HepG2 (cell line): ENCODE measurements around the gene CS. TPM values are rescaled to one million over a fixed set of nuclear protein-coding genes. Genes with fewer than 3 reads are reported as not detected.

Experiments used
- AGO2 ChIP-seq: fragments of 200-400 bp; formaldehyde crosslinking; optimal IDR thresholded peaks from 2 replicates; pipeline ENCODE3; 2017; ENCODE audit warnings: mild to moderate bottlenecking, low read depth, low read length, moderate library complexity
- CREB1 ChIP-seq, 2 experiments: fragments of 450-650 bp in 1 of 2; IDR thresholded peaks; 2 replicates each; pipeline ENCODE4 v1.6.1; 2016 to 2017; ENCODE audit warnings: control low read depth in 1 of 2, mild to moderate bottlenecking in 1 of 2, missing compliant biosample characterization in 1 of 2, missing genetic modification characterization in 1 of 2
- DNMT1 ChIP-seq: sonication (generic); formaldehyde crosslinking; IDR thresholded peaks from 2 replicates; pipeline ENCODE4 v1.5.1; 2020; ENCODE audit warnings: mild to moderate bottlenecking, missing genetic modification reagents
- KDM2A ChIP-seq: sonication (generic); formaldehyde crosslinking; IDR thresholded peaks from 2 replicates; pipeline ENCODE4 v1.4.0; 2020; ENCODE audit warnings: low read depth, missing genetic modification reagents, borderline replicate concordance
- KIAA2018 ChIP-seq: sonication (generic); formaldehyde crosslinking; IDR thresholded peaks from 2 replicates; pipeline ENCODE4 v1.5.0; 2020; ENCODE audit warnings: mild to moderate bottlenecking, missing genetic modification reagents, borderline replicate concordance
- NKX3-1 ChIP-seq: sonication (generic); formaldehyde crosslinking; IDR thresholded peaks from 2 replicates; pipeline ENCODE4 v1.5.0; 2020; ENCODE audit warnings: missing genetic modification reagents
- PAXIP1 ChIP-seq: sonication (generic); formaldehyde crosslinking; conservative IDR thresholded peaks from 2 replicates; pipeline ENCODE4 v1.4.0; 2020; ENCODE audit warnings: mild to moderate bottlenecking, missing genetic modification reagents, moderate library complexity
- PRDM4 ChIP-seq: sonication (generic); formaldehyde crosslinking; IDR thresholded peaks from 2 replicates; pipeline ENCODE4 v1.9.0; 2021; ENCODE audit warnings: missing genetic modification reagents, borderline replicate concordance
- SP5 ChIP-seq: IDR thresholded peaks from 2 replicates; pipeline ENCODE4 v1.6.1; 2016; ENCODE audit warnings: low read depth, borderline replicate concordance
- U2AF1 ChIP-seq: fragments of 200-400 bp; formaldehyde crosslinking; optimal IDR thresholded peaks from 2 replicates; pipeline ENCODE3; 2017; ENCODE audit warnings: mild to moderate bottlenecking, low read depth, low read length
- U2AF2 ChIP-seq: fragments of 200-400 bp; formaldehyde crosslinking; IDR thresholded peaks from 2 replicates; pipeline ENCODE4 v1.6.1; 2017; ENCODE audit warnings: low read depth, mild to moderate bottlenecking, low read length
- ZNF562 ChIP-seq: sonication (generic); formaldehyde crosslinking; IDR thresholded peaks from 2 replicates; pipeline ENCODE4 v1.8.0; 2022; ENCODE audit warnings: missing genetic modification reagents, borderline replicate concordance
- ZNF644 ChIP-seq: IDR thresholded peaks from 2 replicates; pipeline ENCODE4 v1.6.1; 2016; ENCODE audit warnings: low read depth
- ZNF879 ChIP-seq: sonication (generic); formaldehyde crosslinking; IDR thresholded peaks from 2 replicates; pipeline ENCODE4 v1.8.1; 2023; ENCODE audit warnings: missing genetic modification reagents
- polyA plus RNA-seq, 8 experiments: library from polyadenylated mRNA; depleted of rRNA in 3 of 8; stranded (reverse) in 7 of 8; unstranded in 1 of 8; fragments of >200 nt; fragmentation: Illumina TruSeq in 4 of 8; extraction: Trizol in 4 of 8; gene quantifications; 2 replicates each; pipeline versions ENCODE4 v1.2.1 to v1.2.3, GENCODE V29; 2011 to 2016; ENCODE audit warnings: low read depth in 4 of 8, missing spikeins in 1 of 8, mixed read lengths in 1 of 8; ENCODE audit not compliant: insufficient read depth in 1 of 8
- total RNA-seq, 5 experiments: library from RNA; depleted of rRNA; stranded (reverse); fragments of >200 nt; fragmentation: Illumina TruSeq; extraction: Trizol; gene quantifications; 2 replicates each; pipeline ENCODE4 v1.2.3, GENCODE V29; 2016; ENCODE audit warnings: low read depth in 1 of 5

Gene CS
- total and polyA plus RNA-seq, 2 of the 13 experiments (the other 11 are each of a cell fraction or from before 2014, with no cell fraction given): 173 to 175 TPM

GRCh38 chr12:56299853-56300643 lies at the start of gene CS (continued):
- TF ChIP-seq DNMT1 (CRISPR knock-in tag) (peak; percentile 85), U2AF1 (no peak), PRDM4 (no peak), ZNF644 (no peak), AGO2 (peak; percentile 96), NKX3-1 (CRISPR knock-in tag) (no peak), SP5 (CRISPR knock-in tag) (peak; percentile 41; the same call in 1 of the 2 replicates), ZNF879 (CRISPR knock-in tag) (no peak), KIAA2018 (peak; percentile 80; the same call in 1 of the 2 replicates), KDM2A (peak; percentile 86; the same call in 1 of the 2 replicates), U2AF2 (no peak), CREB1 (IDR thresholded peaks at IDR 0.05) (0 out of 2 replicates have a peak, but pooled peaks have one; percentile 22), CREB1 (CRISPR knock-in tag; IDR thresholded peaks at IDR 0.05) (peak; percentile 49; the same call in 1 of the 2 replicates), PAXIP1 (CRISPR knock-in tag) (peak; percentile 51), ZNF562 (CRISPR knock-in tag) (no peak)
